ENCODE measurements around the gene NDUFS3.

DNA sequence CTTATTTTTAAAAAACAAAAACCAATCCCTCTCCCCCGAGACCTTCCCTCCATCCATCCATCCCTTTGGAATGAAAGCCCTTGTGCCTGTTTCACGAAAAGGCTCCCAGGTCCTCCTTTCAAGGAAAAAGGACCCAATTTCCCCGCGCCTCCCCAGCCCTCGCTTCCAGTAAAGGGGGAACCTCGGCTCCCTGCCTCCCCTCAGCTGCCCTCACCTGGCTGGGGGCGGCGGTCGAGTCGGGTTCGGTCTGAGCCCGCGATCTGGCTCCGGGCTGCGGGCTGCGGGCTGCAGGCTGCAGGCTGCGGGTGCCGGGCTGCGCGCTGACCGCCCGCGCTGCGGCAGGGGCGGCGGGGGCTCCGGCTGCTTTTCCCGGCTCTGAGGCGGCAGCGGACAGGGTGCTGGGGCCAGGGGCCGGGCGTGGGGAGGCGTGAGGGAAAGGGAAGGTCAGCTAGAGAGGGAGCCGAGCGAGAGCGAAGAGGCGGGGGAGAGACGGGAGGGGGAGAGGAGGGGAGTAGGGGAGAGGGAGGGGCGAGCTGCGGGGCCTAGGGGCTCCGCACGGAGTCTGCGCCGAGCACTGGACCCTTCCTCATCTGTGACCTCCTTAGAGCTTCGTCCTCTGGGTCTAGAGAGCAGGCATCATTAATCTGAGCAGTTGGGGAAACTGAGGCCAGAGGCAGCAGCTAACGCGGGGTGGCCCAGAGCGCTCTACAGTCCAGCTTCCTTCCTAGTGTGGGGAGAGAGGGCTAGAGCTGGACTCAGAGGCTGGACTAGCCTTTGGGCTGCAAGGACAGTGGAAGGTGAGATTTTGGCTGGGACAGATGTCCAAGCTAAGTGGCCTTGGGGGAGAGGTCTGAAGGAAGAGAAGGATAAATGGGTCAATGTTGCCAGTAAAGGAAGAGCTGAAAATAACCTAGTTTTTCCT lies 15.3 kb downstream of the NDUFS3 start, which contains the start of gene C1QTNF4:
- TF ChIP-seq, protein P1, sequence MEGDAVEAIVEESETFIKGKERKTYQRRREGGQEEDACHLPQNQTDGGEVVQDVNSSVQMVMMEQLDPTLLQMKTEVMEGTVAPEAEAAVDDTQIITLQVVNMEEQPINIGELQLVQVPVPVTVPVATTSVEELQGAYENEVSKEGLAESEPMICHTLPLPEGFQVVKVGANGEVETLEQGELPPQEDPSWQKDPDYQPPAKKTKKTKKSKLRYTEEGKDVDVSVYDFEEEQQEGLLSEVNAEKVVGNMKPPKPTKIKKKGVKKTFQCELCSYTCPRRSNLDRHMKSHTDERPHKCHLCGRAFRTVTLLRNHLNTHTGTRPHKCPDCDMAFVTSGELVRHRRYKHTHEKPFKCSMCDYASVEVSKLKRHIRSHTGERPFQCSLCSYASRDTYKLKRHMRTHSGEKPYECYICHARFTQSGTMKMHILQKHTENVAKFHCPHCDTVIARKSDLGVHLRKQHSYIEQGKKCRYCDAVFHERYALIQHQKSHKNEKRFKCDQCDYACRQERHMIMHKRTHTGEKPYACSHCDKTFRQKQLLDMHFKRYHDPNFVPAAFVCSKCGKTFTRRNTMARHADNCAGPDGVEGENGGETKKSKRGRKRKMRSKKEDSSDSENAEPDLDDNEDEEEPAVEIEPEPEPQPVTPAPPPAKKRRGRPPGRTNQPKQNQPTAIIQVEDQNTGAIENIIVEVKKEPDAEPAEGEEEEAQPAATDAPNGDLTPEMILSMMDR (conservative IDR thresholded peaks at IDR 0.05) = no peak
- no peak for TF ChIP-seq ZFX (IDR thresholded peaks at IDR 0.05)

Data from C4-2B (cell line).